HG03354 (cell line): ENCODE measurements around the gene SAA4.
"Not testable (repeated sequence)": the region's sequence is repeated elsewhere in the genome, so short reads cannot be mapped to it uniquely, and the experiment has no call there.

ENCODE experiments used
- ATAC-seq: cut with Tn5 transposase; IDR thresholded peaks from one replicate; pipeline ENCODE4 v1.9.1; 2021; ENCODE audit warnings: mild to moderate bottlenecking; ENCODE audit not compliant: unreplicated experiment, poor library complexity, severe bottlenecking

Gene SAA4

DNA sequence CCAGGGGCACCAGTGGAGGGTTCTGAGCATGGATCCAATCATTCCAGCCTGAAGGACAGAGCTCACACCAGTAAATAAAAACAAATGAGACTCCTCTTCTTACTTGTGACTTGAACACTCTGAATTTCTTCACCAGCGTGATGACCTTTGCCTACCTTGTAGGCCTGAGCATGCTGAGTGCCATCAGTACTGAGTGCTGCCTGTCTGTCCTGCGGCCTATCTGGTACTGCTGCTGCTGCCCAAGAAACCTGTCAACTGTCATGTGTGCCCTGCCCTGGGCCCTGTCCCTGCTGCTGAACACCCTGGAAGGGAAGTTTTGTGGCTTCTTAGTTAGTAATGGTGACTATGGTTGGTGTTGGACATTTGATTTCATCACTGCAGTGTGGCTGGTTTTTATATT, 40.1 kb downstream of the SAA4 start:
- ATAC-seq = no peak

DNA sequence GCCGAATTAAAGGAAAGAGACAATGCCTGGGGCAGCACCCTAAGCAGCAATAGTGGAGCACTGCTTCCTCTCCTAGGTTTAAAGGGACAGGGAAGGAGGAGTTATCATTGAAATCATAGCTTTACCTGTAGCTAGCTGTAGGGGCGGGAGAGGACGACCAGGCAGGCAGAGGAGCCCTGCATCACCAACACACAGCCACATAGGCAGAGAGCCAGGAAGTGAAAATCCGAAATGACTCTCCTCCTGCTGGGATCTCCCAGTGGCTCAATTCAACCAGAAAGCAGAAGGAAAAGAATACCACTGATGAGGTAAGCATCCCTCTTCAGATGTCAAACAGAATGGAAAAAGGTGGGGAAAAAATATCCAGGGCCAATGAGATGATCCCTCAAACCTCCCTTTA, 43.6 kb downstream of the SAA4 start:
- peak; percentile 70 for ATAC-seq

DNA sequence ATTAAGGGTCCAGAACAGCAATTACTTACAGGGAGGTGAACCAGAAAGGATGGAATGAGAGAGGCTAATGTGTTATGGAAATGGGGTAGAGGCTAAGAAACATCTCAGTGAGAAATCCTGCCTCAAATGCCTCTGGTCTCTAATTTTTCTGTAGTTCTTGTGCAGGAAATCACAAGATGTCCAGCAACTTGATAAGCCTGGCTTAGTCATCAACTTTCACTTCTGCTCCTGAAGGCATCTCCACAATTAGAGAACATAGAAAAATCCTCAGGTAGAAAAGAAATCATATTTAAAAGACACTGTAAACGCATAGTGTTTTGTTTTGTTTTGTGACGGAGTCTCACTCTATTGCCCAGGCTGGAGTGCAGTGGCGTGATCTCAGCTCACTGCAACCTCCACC, 45.2 kb downstream of the SAA4 start:
- no peak for ATAC-seq

DNA sequence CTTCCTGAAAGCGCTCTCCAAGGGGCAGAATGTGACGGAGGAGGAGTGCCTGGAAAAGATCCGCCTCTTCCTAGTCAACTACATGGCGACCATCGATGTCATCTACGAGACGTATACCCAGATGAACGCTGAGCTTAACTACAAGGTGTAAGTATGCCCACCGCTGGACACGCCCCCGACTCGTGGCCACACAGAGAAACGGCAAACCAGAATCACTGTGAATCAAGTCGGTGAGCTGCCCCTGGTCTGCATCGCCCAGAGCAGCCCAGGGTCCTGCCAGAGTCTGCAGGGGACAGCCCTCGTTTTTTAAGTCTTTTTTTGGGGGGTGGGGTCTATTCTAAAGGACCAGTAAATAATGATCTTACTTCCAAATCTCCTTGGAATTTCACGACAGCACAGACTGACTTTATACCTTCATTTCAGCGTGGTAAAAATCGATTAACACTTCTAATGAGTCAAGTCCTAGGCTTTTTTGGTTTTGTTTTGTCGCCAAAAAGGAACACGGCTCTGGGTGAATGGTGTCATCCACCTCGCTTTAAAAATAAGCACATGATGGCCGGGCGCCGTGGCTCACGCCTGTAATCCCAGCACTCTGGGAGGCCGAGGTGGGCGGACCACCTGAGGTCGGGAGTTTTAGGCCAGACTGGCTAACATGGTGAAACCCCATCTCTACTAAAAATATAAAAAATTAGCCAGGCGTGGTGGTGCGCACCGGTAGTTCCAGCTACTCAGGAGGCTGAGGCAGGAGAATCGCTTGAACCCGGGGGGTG, 46.9 kb downstream of the SAA4 start:
- not testable (repeated sequence) for ATAC-seq

DNA sequence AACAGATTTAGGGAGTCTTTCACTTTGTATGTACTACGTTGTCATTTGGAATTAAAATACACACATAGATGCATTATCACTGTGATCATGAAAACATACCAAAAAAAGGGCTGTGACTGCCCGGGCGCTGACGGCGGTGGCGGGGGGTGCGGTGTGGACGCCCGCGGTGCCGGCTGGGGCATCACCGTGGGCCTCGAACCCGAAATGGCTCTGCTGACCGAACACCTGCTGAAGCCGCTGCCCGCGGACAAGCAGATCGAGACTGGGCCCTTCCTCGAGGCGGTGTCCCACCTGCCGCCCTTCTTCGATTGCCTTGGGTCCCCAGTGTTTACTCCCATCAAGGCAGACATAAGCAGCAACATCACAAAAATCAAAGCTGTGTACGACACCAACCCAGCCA, 47.8 kb downstream of the SAA4 start:
- no peak for ATAC-seq
